ENCODE data around the gene HYAL3.
"Not testable (repeated sequence)": the region's sequence is repeated elsewhere in the genome, so short reads cannot be mapped to it uniquely, and the experiment has no call there.

Gene HYAL3

GRCh38 chr3:50254577-50255250, 44.5 kb downstream of the HYAL3 start:
- DNase-seq = no peak

GRCh38 chr3:50251220-50251619, 48.0 kb downstream of the HYAL3 start:
- DNase-seq = no peak

- no peak for DNase-seq
Observed at GRCh38 chr3:50250514-50250913, 48.7 kb downstream of the HYAL3 start.

DNA sequence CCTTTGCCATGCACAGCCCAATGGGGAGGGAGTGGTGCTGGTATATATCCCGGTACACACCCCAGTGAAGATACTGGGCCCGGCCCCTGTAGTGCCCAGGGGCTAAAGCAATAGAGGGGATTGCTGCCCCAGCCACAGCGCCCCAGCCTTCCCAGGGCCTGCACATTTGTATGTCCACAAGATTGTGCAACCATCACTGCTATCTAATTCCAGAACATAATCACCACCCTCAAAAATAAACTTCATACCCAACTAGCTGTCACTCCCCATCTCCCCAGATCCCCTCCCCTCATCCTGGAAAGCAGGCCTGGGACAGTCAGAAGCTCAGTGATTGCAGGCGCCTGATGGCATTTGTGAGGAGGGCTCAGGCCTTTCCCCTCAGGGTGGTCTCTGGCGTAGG, 49.7 kb downstream of the HYAL3 start:
- no peak for DNase-seq

GRCh38 chr3:50248387-50248786, 50.8 kb downstream of the HYAL3 start:
- DNase-seq = no peak

GRCh38 chr3:50246517-50246954, 52.7 kb downstream of the HYAL3 start:
- peak; percentile 70 to 90 (median 78) for DNase-seq

DNA sequence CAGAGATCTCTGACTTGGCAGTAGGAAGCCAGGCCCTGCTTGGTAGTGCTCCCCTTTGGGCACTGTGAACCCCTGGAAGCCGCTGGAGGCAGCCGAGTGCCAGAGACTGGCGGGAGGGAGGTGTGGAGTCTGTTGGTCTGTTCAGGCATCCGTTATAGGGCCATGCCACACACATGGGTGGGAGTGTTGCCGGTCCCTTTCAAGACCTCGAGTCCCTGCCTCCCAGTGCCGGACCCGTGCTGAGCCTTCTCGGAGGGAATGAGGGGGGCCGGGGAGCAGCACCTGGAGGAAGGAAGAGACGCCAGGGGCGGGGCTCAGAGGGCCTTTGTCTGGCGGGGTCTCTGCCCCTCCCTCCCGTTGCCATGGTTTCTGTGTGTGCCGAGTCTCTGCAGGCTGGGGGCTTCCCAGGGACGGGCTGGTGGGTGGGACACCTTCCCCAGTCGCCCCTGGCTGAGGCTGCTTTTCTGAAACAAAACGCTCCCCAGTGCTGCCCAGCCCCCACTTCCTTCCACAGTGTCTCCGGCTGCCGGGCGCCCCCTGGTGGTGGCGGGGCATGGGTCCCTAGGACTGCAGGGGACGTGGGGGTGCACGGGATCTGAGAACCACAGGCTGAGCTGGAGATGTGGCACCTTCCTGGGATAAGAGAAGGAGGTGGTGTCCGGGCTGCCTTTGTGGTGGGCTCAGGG, 53.2 kb downstream of the HYAL3 start:
- peak; percentile 86 to 97 (median 94) for DNase-seq

DNA sequence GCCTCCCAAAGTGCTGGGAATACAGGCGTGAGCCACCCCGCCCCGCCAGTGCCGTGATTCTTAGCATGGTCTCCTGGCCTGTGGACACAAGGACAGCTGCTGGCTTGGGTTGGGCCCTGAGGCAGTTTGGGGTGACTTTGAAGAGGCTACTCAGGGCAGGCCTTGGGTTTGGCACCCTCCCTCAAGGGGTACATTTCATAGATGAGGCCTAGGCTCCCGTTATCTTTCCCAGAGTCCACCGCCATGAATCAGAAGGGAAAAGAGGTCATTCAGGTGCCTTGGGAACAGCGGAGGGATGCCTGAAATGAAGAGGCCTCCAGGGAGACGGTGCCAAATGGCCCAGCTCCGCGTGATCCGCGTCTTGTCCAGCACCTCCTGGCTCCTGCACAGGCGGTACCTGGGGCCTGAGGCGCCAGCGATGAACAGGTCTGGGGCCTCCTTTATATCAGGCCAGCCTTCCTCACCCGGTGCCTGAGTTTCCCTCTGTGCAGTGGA, 53.9 kb downstream of the HYAL3 start:
- DNase-seq = no peak

- DNase-seq = not testable (repeated sequence)
Observed at GRCh38 chr3:50244813-50245212, 54.4 kb downstream of the HYAL3 start.

DNA sequence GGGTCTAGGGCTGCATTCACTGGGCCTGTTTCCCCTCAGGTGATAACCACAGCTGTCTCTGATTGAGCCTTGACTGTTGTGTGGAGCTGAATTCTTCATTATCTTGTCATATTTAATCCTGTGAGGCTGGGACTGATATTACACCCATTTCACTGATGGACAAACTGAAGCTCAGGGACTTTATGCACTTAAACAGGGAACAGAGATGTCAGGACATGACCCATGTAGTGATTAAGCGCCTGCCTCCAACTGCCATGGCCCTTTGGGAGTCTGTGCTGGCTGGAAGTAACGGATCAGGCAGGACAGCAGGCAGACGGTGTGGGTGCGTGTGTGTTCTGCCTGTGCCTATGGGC, 55.7 kb downstream of the HYAL3 start:
- no peak for DNase-seq

DNA sequence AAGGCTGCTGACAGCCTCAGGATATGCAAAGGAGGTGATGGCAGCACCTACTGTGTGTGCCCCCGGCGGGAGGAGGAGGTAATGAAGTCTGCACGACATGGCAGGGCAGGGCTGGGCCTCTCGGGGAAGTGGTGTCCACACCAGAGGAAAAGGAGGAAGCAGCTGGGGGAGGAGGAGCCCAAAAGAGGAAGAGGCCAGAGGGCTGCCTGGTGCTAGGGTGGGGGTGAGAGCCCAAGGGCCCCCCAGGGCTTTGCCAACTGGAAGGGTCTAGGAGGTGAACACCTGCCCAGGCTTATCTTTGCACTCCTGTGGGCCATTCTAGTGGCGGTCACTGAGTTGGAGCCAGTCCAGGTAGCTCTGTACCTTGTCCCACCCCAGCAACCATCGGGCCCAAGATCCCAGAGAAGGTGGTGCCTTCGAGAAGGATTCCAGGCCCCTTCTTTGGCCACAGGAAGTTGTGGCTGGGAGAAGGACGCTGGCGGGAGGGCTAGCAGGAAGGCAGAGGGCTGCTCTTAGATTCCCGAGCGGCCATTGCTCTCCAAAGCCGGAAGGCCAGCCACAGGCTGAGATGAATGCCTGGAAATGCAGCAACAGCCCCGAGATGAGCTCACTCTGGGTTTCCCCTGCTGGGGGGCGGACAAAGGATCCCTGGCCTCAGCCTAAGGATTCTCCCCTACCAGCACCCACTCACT, 56.2 kb downstream of the HYAL3 start:
- no peak for DNase-seq
